CD4-positive, alpha-beta T cell treated with Interferon gamma for 1 hour (primary cell): ENCODE data around the gene VAMP4.
"Not testable (repeated sequence)": the region's sequence is repeated elsewhere in the genome, so short reads cannot be mapped to it uniquely, and the experiment has no call there.

ENCODE experiments used
- DNase-seq: peaks from one replicate; pipeline ENCODE4 v3.0.0-alpha.2; 2020

The VAMP4 gene

GRCh38 chr1:171748651-171749050, 6.8 kb upstream of the VAMP4 start:
- DNase-seq = no peak

- no peak for DNase-seq
Measured at GRCh38 chr1:171744986-171745385, 3.1 kb upstream of the VAMP4 start.

DNA sequence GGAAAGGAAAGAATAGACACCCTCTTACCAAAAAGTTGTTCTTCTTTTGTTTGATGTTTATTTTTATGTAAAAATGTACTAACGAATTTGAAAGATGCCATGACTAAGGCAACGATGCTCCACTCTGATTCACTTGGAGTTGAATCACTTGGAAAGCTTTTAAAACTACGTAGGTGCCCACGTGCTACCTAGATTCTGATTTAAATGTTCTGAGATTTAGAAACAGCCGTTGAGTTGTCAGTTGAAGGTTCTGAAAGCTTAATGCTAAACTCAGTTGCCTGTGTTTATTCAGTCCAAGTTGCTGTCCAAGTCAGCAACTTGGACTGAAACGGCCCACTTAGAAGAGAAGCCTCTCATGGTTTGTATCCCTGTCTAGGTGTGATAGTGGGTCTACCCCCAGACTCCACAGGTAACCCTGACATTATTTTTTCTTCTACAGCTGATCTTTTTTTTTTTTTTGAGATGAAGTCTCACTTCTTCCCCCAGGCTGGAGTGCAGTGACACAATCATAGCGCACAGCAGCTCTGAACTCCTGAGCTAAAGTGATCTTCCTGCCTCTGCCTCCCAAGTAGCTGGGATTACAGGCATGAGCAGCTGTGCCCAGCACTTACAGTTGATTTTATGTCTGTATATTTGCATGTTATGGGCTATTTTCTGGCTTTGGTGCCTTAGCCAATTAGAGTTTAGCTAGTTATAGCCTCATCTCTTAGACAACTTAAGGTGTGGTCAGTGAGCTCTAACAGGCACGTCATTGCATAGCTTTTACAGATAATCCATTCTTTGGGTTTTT, 1.4 kb upstream of the VAMP4 start:
- DNase-seq = no peak

- DNase-seq = no peak
Measured at GRCh38 chr1:171742577-171742922, 685 bp upstream of the VAMP4 start.

GRCh38 chr1:171740987-171741871, 636 bp downstream of the VAMP4 start:
- peak; percentile 35 for DNase-seq

DNA sequence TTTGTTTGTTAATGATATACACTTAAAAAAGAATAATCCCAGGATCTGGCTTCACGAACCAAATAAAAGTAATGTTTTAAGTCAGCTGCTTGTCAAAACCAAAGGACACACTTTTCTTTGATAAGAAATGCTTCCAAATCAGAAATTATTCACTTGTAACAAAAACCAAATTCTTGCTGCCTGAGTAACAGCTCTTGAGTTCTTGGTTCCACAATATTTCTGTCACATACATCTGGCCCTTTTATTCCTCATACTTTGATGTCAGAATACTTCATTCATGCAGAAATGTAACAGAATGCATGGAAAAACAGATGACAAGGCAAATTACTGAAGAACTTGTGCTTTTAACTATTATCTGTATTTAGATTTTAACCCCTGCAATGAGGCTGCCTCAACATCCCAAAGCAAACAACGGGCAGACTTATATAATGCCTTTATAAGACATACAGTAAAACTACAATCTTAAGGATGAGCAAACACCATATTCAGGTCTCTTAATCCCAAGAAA, 1.5 kb downstream of the VAMP4 start:
- no peak for DNase-seq

GRCh38 chr1:171739656-171740055, 2.2 kb downstream of the VAMP4 start:
- no peak for DNase-seq

DNA sequence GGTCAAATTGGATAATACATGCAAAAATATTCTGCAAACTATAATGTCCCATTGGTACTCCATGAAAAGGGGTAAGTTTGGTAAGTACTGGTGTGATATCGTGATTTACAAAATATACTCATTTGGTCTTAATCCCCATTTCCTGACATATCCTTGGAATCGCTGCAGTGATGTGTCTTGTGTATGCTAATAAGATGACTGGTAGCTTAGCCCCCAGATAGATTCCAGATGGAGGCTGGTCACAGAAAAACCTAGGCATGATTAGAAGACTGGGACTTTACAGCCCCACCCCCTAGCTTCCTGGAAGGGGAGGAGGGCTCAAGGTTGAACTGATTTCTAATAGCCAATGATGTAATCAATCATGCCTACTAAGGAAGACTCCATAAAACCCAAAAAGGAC, 3.0 kb downstream of the VAMP4 start:
- no peak for DNase-seq

- DNase-seq = no peak
Measured at GRCh38 chr1:171736196-171736595, 5.7 kb downstream of the VAMP4 start.

DNA sequence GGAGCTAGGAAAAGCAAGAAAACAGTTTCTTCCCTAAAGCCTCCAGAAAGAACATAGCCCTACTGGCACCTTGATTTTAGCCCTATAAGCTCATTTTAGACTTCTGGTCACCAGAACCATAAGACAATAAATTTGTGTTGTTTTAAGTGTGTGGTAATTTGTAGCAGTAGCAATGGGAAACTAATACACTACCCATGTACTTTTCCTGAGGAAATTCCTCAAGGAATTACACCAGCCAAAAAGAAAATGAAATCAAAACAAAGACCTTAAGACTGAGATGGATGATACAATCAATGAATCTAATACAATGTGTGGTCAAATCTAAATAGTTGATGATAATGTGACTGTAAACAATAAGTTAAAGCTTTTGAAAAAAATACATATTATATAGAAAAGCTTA, 11.8 kb downstream of the VAMP4 start:
- no peak for DNase-seq

DNA sequence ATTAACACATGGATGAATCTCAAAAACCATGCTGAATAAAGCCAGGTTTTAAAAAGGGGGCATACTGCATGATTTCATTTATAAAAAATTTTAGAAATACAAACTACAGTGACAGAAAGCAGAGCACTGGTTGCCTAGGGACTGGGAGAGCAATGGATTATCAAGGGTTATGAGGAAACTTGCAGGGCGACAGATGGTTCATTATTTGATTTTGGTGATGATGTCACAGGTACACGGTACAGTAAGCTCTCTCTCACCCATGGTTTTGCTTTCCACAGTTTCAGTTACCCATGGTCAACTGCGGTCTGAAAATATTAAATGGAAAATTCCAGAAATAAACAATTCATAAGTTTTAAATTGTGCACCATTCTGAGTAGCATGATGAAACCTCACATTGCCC, 14.1 kb downstream of the VAMP4 start:
- no peak for DNase-seq

DNA sequence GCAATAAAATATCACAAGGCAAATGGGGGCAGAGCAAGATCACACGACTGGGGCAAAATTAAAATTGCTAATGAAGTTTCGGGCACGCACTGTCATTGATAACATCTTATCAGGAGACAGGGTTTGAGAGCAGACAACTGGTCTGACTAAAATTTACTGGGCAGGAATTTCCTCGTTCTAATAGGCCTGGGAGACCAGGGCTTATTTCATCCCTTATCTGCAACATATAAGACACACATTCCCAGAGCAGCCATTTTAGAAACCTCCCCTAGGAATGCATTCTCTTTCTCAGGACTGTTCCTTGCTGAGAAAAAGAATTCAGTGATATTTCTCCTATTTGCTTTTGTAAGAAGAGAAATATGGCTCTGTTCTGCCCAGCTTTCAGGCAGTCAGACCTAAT, 18.7 kb downstream of the VAMP4 start:
- not testable (repeated sequence) for DNase-seq

- DNase-seq = no peak
Measured at GRCh38 chr1:171718848-171719247, 23.0 kb downstream of the VAMP4 start.

DNA sequence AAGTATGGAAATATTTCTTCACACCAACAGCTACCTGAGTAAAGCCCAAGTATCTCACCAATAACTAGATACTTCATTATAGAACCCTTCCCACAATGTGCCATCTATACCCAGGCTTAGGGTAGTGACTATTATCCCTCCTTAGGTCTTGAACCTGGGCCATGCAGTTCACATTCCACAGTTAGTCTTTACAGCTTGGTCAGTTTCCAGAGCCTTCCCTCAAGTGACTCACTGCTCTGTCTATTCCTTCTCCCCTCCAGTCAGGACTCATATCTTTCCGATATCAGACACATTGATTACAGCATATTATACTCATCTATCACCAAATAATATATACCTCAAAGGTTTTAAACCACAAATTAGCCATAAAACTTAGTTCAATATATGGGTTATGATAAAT, 23.6 kb downstream of the VAMP4 start:
- no peak for DNase-seq

GRCh38 chr1:171717062-171717718, 24.7 kb downstream of the VAMP4 start:
- no peak for DNase-seq

GRCh38 chr1:171716616-171717015, 25.2 kb downstream of the VAMP4 start:
- DNase-seq = no peak

- DNase-seq = no peak
Measured at GRCh38 chr1:171715813-171716251, 26.0 kb downstream of the VAMP4 start.

DNA sequence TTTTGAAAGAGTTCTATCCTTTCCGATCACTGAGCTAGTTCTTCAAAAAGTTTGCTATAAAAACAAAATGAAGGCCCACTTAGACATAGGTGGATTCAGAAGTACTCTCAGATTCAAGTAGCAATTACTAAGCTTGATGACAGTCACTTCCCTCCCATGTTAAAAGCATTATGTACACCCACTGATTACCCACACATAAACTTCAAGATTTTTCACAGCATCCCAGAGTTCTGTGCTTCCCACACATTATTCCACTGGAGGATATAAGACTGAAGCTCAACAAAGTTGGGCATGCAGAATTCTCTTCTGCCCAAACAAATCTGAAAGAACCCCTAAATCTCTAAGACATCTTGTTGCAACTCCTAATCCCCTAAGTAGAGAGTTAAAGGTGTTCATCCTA, 29.5 kb downstream of the VAMP4 start:
- DNase-seq = no peak

- DNase-seq = no peak
Measured at GRCh38 chr1:171711643-171712042, 30.2 kb downstream of the VAMP4 start.

GRCh38 chr1:171707583-171707982, 34.3 kb downstream of the VAMP4 start:
- DNase-seq = no peak

DNA sequence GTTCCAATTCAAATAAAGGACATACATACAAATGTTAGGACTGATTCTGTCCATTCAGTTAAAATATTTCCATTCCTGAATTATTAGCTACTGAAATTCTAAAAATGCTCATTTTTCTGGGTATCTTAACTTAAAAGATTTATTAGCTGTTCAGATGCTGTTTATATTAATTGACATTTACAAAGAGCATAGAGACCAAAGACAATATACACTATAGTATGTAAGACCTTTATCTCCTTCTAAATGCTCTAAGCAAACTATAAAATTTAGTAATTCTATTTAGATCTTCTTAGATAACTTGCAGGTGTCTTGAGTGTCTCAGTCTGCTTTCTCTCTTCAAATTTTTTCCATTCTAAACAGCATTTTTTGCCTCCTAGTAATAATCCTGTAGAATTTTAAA, 39.3 kb downstream of the VAMP4 start:
- no peak for DNase-seq

DNA sequence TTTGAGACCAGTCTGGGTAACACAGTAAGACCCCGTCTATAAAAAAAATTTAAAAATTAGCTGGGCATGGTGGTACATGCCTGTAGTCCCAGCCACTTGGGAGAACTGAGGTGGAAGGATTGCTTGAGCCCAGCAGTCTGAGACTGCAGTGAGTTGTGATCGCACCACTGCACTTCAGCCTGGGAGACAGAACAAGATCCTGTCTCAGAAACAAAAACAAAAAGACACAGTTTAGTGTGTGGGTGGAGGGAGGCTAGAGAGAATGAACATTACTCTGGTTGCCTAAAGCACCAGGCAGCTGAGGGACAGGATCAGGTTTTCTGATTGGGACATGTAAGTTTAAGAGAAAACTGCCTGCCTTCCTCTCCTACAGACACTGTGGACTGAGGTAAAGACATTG, 42.3 kb downstream of the VAMP4 start:
- DNase-seq = no peak

GRCh38 chr1:171695772-171696171, 46.1 kb downstream of the VAMP4 start:
- DNase-seq = not testable (repeated sequence)
